Stimulated activated CD8-positive, alpha-beta memory T cell treated with anti-CD3 and anti-CD28 coated beads, Interleukin-4, amount 100 ng/mL, for 24 hours (primary cell): ENCODE data around the gene CXCL14.

ENCODE experiments used
- DNase-seq: peaks from one replicate; pipeline ENCODE4 v3.0.0-alpha.2; 2020; ENCODE audit warnings: low read depth

Gene CXCL14

DNA sequence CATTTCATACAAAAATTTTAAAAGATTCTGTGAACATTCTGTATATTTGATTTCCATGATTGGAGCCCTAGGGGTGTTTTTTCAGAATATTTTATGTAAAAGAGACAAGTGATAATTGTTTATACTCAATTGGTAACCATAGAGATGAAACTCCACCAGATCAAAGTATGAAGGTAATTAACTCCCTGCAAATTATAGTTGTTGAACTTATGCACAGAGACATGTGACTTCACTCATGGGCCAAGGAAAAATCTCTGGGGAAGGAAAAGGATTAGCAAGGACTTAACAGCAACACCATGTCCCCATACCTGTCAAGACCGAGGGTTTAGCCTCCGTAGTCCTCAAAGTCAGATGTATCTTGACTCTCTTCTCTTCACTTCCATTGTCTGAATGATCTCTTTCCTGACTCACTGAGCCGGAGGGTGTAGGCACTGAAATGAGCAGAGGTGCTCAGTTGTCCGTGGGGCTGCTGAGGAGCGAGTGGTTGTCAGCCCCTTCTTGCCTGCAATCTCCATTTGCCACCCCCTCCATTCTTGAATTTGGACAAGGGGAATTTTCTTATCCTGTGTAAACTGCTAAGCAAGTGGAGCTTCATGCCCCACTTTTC, 17.5 kb upstream of the CXCL14 start:
- DNase-seq: no peak

- no peak for DNase-seq
These were observed 15.7 kb upstream of the CXCL14 start for GRCh38 chr5:135594416-135594960.

DNA sequence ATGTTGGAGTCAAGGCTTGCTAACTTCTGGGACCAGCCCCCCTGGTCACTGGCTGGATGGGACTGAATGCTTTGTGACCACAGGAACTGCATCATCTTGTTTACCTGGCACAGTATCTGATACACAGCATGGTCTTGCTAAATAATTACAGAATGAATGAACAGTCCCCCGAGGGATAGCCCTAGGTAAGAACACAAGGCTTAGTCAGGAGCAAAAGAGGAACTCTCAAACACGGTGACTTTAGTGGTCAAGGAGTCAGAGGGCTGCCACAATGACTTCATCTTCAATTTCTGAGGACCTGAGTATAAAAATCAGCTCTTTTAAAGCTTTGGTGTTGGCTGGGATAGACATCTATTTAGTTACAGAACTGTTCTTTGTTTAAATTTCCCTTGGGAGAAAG, 15.1 kb upstream of the CXCL14 start:
- DNase-seq: no peak

DNA sequence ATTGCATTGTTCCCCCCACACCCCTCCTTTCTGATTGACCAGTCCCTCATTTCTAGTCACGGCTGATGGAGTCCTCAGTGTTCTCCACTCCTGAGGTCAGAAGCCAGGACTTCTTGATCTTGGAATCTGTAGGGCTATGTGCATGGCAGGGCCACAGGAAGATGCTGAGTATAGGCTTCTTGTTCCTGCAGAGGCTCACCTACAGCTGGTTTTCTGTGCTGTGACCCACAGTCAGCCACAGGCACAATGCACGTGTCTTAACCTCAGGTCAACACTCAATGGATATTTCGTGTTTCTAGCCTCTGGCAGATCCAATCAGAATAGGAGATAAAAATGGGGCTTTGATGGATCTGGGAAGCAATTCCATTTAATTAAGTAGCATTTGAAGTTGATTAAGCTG, 14.3 kb upstream of the CXCL14 start:
- DNase-seq: no peak

- DNase-seq: no peak
These were observed 13.7 kb upstream of the CXCL14 start for GRCh38 chr5:135592312-135593045.

- no peak for DNase-seq
These were observed 12.5 kb upstream of the CXCL14 start for GRCh38 chr5:135591277-135591676.

DNA sequence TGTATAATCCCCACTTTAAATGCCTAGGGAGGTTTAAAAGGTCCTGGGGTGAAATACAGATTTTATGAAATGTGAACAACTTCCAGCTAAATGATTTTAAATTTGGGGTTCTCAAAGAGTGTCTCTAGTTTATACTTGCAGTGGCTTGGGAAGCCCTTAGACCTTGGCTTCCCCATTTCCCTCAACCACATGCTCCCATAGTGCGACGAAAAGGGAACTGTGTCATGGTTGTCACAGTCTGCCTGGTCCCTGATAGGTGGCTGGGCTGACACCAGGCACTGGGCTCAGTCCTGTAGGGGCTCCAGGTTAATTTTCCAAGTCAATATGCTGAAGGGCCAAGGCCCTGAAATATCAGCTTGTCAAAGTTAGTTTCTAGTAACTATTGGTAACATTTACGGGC, 10.4 kb upstream of the CXCL14 start:
- no peak for DNase-seq

DNA sequence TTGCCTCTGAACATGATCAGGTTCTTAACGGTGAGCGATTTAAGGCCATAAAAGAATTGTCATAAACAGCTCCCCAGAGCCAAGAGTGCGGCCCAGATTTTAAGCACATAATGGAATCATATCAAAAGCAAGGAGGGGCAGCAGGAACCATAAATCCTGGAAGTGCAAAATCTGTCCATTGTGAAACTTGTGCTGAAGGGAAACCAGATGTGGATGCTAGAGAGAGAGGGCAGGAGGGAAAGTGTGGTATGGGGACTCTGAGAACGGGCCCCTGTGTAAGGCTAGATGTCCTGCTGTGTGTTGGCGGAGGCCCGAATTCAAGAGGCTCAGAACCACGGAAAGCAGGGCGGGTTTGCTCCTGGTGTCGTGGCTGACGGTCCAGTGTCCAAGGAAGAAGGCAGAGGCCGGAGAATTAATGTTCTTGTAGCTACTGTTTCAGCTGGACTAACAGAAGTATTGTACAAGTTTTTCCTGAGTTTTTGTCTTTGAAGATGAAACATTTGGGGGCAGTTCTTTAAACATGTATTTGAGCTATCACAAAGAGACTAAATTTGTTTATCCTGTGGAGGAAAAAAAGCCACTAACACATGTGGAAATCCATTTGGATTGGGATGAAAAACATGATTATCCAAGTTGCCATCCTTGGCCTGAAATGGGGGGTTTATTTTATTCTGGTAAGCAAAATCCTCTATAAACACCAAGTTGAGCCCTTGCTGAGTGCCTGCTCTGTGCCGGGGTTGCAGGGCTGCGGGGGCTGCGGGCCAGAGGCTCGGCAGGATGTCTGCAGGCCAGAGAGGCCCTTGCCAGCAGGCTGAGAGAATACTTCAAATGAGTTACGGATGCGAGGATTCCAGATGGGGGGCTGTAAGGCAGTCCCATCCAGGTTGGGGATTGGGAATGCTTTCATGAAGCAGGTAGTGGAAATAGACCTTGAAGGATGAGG, 9.2 kb upstream of the CXCL14 start:
- DNase-seq: no peak

GRCh38 chr5:135584918-135585317, 6.1 kb upstream of the CXCL14 start:
- DNase-seq: no peak

GRCh38 chr5:135584276-135584675, 5.5 kb upstream of the CXCL14 start:
- DNase-seq: no peak

DNA sequence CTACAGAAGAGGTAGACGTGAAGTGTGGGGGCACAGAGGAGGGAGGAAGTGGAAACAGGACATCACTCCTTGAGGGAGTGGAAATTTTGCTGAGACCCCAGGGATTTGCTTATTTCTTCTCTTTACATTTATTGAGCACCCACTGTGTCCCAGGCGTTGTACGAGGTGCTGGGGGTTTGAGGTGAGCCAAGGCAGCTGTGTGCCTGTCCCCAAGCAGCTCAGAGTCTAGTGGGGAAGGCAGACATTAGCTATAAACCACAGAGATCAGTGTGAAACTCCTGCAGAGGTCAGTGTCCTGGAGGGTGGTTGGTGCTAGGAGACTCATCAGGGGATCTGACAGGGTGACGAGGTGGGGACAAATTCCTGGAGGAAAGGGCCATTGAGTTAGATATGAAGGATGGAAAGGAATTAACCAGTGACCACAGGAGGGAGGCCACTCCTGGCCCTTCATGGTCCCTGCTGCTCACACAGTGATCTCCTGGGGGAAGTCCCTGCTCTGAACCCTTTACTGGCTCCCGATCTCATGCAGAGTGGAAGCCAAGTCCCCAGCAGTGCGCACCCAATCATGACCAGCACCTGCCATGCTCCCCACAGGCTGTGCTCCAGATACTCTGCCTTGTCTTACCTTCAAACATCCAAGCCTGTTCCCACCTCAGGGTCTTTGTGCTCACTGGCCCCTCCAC, 3.4 kb upstream of the CXCL14 start:
- DNase-seq: no peak

DNA sequence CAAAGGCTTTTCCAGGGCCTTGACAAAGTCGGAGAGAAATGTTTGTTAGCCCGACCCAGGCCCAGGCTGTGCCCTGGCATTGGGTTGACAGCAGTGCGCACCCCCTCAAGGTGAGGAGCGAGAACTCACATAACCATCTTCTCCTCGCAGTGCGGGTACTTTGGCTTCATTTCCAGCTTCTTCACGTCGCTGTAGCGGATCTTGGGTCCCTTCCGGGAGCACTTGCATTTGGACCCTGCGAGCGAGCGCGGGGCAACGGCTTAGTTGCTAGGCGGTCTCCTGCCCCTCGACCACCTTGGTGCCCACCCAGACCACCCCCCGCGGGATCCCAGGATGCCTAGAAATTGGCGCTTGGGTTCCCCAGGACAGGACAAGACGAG, 496 bp downstream of the CXCL14 start:
- no peak for DNase-seq

- no peak for DNase-seq
These were observed 1.4 kb downstream of the CXCL14 start for GRCh38 chr5:135577421-135577820.

- DNase-seq: no peak
These were observed 2.7 kb downstream of the CXCL14 start for GRCh38 chr5:135576075-135576599.

GRCh38 chr5:135574493-135574892, 4.3 kb downstream of the CXCL14 start:
- DNase-seq: no peak

DNA sequence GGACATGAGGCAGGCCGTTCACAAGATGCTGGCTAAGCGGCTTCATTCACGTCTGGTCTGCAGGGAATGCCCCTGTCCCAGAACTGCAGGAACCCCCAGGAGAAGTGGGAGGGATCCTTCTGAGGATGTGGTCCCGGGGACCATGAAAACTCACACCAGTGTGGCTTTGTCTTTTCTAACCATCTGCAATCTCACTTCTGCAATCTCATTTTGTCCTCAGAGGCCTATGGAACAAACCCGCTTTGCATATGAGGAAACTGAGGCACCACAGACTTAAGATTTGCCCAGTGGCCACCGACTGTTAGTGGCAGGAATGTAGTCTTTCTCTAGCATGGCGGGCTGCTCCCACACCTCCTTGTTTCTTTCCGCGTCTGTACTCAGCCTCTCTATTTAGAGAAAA, 6.9 kb downstream of the CXCL14 start:
- DNase-seq: no peak

GRCh38 chr5:135571066-135571609, 7.7 kb downstream of the CXCL14 start:
- DNase-seq: no peak

GRCh38 chr5:135570453-135570764, 8.4 kb downstream of the CXCL14 start:
- DNase-seq: no peak

DNA sequence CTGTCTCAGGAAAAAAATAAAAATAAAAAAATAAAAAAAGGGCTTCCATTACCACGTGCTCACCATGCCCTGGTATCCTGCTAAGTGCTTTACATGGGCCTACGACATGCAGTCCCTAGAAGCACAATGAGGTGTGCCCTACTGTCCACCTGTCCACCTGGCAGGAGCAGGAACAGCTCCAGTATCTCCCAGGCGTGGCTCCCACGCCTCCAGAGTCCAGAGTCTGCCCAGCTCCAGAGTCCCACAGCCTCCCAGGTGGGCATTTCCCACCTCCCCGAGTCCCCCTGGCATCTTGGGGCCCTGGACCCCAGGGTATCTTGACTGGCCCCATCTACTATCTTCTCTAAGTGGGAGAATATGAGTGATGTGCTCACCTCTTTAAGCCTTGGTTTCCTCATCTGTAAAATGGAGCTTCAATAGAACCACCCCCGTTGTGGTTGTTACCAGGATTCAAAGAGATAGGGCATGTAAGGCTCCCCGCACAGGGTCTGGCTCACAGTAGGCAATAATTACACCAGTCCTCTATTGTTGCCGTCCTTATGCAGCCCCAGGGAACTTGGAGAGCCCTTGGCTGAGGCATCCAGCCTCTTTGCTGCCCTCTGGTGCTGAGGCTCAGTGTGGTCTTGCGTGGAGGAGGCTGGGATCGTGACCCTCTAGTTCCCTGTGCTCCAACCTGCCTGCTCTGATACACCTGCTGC, 8.9 kb downstream of the CXCL14 start:
- DNase-seq: no peak

DNA sequence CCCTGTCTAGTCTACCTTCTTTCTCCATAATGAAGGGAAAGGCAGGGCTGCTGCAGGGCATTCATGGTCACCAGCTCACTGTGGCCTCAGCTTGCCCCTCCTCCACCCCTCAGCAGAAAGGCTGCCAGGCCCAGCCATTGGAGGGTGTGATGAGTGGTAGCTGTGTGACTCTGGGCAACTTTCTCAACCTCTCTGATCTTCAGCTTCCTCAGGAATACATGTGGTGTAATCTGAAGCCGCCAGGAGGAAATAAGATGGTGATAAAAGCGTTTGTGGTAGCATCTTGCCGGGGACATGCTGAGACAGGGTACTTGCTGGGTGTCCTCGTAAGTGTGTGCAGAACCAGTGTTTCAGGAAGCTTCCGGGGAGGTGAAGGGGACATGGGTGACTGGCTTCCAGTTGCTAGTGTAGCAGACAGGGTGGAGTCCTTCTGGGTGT, 9.8 kb downstream of the CXCL14 start:
- DNase-seq: no peak

GRCh38 chr5:135568246-135568645, 10.5 kb downstream of the CXCL14 start:
- DNase-seq: no peak
